Measurements from ENCODE around the gene VPS13D.

The VPS13D gene

GRCh38 chr1:12189328-12189682 is 40.5 kb upstream of the VPS13D start:
- in situ Hi-C loops (cut with HindIII; ENCODE audit: low sequenced_read_pairs) = no loop called here
- TF ChIP-seq CTCF (IDR thresholded peaks at IDR 0.05; ENCODE audit: low read depth, low read length) = no peak
- H3K4me3 ChIP-seq (ENCODE audit: low read depth, low read length) = no peak overlapping the region
- DNase-seq (ENCODE audit: low read depth, low spot score) = no peak

GRCh38 chr1:12191242-12192032 is 38.4 kb upstream of the VPS13D start:
- no peak for DNase-seq (ENCODE audit: low read depth, low spot score)
- TF ChIP-seq CTCF (IDR thresholded peaks at IDR 0.05; ENCODE audit: low read depth, low read length) = no peak
- in situ Hi-C loops (cut with HindIII; ENCODE audit: low sequenced_read_pairs) = no loop called here

GRCh38 chr1:12194666-12195216 is 35.1 kb upstream of the VPS13D start:
- no peak for TF ChIP-seq CTCF (IDR thresholded peaks at IDR 0.05; ENCODE audit: low read depth, low read length)
- no peak for DNase-seq (ENCODE audit: low read depth, low spot score)
- in situ Hi-C loops (cut with HindIII; ENCODE audit: low sequenced_read_pairs) = no loop called here
- H3K4me3 ChIP-seq (ENCODE audit: low read depth, low read length) = no peak overlapping the region

More at GRCh38 chr1:12191242-12192032, 38.4 kb upstream of the VPS13D start:
- no peak overlapping the region for H3K4me3 ChIP-seq (ENCODE audit: low read depth, low read length)

- in situ Hi-C loops (cut with HindIII; ENCODE audit: low sequenced_read_pairs) = no loop called here
- H3K4me3 ChIP-seq (ENCODE audit: low read depth, low read length) = no peak overlapping the region
- TF ChIP-seq CTCF (IDR thresholded peaks at IDR 0.05; ENCODE audit: low read depth, low read length) = no peak
- no peak for DNase-seq (ENCODE audit: low read depth, low spot score)
These were observed 34.4 kb upstream of the VPS13D start for GRCh38 chr1:12195416-12195815.

- in situ Hi-C loops (cut with HindIII; ENCODE audit: low sequenced_read_pairs) = no loop called here
- TF ChIP-seq CTCF (IDR thresholded peaks at IDR 0.05; ENCODE audit: low read depth, low read length) = no peak
These were observed 33.0 kb upstream of the VPS13D start for GRCh38 chr1:12196641-12197482.

GRCh38 chr1:12197483-12197880 is 32.3 kb upstream of the VPS13D start:
- no peak overlapping the region for H3K4me3 ChIP-seq (ENCODE audit: low read depth, low read length)
- in situ Hi-C loops (cut with HindIII; ENCODE audit: low sequenced_read_pairs) = no loop called here
- no peak for DNase-seq (ENCODE audit: low read depth, low spot score)
- TF ChIP-seq CTCF (IDR thresholded peaks at IDR 0.05; ENCODE audit: low read depth, low read length) = no peak

More at GRCh38 chr1:12196641-12197482, 33.0 kb upstream of the VPS13D start:
- no peak for DNase-seq (ENCODE audit: low read depth, low spot score)
- H3K4me3 ChIP-seq (ENCODE audit: low read depth, low read length) = no peak overlapping the region
